GM19468 (cell line): ENCODE data around the gene TSSK2.
"Not testable (repeated sequence)": the region's sequence is repeated elsewhere in the genome, so short reads cannot be mapped to it uniquely, and the experiment has no call there.

Experiments used
- ATAC-seq: cut with Tn5 transposase; IDR thresholded peaks from one replicate; pipeline ENCODE4 v1.9.1; 2021; ENCODE audit warnings: mild to moderate bottlenecking, moderate library complexity, moderate number of reproducible peaks; ENCODE audit not compliant: unreplicated experiment; ENCODE audit errors: extremely low read depth

Gene TSSK2

GRCh38 chr22:19130959-19131684 lies at the start of gene TSSK2:
Gene TSSK2 (plus strand): TSS chr22:19131308. CDS start chr22:19131400, 92 bp downstream.
- ATAC-seq = no peak

DNA sequence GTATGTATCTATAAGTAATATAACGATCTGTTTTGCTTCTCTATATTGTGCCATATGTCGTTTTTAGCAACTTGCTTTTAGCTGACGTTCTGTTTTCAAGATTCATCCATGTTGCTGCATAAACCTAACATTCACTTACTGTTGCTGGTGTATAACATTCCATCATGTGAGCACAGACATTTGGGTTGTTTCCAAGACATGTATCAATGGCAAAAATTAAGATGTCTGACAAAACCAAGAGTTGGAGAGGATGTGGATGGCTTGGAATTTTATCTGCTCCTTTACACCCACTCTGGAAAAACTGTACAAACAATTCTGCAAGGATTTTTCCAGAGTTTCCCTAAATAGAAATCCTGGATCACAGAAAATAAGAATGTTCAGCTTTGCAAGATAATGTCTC lies 49.8 kb upstream of the TSSK2 start:
- ATAC-seq = no peak

- no peak for ATAC-seq
Measured at GRCh38 chr22:19082101-19082500, 49.0 kb upstream of the TSSK2 start.

DNA sequence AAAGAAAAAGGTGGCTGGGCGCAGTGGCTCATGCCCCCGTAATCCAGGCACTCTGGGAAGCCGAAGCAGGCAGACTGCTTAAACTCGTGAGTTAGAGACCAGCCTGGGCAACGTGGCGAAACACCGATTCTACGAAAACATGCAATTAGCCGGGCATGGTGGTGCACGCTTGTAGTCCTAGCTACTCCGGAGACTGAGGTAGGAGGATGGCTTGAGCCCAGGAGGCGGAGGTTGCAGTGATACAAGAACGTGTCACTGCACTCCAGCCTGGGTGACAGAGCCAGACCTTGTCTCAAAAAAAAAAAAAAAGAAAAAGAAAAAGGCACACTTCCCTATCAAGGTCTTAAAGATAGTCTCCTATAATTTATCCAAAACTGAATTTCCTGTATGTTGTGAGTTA lies 48.3 kb upstream of the TSSK2 start:
- ATAC-seq = no peak

DNA sequence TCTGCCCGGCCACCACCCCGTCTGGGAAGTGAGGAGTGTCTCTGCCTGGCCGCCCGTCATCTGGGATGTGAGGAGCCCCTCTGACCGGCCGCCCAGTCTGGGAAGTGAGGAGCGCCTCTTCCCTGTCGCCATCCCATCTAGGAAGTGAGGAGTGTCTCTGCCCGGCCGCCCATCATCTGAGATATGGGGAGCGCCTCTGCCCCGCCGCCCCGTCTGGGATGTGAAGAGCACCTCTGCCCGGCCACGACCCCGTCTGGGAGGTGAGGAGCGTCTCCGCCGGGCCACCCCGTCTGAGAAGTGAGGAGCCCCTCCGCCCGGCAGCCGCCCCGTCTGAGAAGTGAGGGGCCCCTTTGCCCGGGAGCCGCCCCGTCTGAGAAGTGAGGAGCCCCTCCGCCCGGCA lies 47.0 kb upstream of the TSSK2 start:
- not testable (repeated sequence) for ATAC-seq

- not testable (repeated sequence) for ATAC-seq
Measured at GRCh38 chr22:19084586-19084985, 46.5 kb upstream of the TSSK2 start.

- ATAC-seq = no peak
Measured at GRCh38 chr22:19085233-19085718, 45.8 kb upstream of the TSSK2 start.

GRCh38 chr22:19086417-19086816 lies 44.7 kb upstream of the TSSK2 start:
- ATAC-seq = no peak

DNA sequence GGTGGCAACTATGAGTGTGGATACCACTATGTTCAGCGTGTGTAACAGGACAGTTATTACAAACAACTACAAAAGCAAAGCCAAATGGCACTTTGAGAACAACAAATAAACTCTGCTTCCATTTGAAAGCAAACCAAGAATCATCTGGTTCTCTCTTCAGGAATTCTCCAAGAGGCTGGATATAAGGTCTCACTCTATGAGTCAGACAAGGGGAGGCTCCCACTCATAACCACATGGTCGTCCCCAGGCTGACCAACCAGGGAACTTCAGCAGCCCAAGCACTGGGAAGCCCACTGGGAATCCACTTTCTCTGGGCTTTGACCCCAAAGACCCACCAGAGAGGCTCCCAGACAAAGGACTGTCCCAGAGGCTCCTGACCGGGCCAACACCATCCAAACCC lies 44.2 kb upstream of the TSSK2 start:
- ATAC-seq = no peak

DNA sequence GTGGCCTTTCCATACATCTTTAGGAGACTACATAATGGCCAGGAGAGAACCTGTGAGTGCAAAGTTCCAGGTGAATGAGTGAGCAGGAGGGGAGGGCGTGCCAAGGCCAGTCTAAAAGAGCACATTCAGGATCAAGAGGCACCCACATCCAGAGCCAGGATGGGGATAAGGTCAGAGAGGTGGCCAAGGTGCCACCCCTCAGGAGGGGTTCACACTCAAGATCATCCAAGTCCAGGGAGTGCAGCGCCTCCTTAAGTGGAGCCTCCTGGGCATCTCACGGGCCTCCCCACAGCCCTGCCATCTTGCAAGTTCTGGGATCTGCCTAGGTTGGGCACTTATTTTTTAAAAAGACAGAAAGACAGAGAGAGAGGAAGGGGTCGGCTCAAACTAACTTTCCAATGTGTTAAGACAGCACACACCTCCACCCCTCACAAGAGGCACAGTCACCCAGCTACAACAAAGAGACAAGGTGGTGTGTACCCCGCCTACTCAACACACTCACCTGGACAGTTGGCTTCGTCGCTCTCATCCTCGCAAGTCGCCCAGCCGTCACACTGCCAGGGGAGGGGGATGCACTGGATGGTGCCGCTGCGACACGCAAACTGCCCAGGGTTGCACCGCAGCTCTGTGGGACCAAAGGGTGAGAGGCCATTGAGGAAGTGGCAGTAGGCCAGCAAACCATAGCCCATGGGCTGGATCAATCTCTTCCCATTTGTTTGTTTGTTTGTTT lies 42.1 kb upstream of the TSSK2 start:
- no peak for ATAC-seq

- ATAC-seq = no peak
Measured at GRCh38 chr22:19090183-19090582, 40.9 kb upstream of the TSSK2 start.

DNA sequence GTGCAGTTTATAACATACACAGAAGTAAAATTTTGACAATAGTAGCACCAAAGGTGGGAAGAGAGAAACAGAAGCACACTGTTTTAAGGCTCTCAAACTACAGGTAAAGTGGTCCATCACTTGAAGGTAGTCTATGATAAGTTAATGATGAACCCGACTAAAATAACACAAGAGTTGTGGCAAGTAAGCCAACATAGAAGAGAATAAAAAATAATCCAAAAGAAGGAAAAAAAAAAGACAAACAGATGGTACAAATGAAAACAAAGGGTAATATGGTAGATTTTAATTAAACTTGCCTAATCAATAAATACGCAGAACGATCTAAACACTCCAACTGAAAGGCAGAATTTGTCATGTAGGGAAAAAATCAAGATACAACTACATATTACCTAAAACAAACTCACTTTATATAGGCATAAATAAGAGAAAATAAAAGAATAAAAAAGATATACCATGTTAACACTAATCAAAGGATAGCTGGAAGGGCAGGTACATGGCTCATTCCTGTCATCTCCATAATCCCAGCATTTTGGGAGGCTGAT lies 40.5 kb upstream of the TSSK2 start:
- ATAC-seq = no peak

- no peak for ATAC-seq
Measured at GRCh38 chr22:19092725-19093124, 38.4 kb upstream of the TSSK2 start.

DNA sequence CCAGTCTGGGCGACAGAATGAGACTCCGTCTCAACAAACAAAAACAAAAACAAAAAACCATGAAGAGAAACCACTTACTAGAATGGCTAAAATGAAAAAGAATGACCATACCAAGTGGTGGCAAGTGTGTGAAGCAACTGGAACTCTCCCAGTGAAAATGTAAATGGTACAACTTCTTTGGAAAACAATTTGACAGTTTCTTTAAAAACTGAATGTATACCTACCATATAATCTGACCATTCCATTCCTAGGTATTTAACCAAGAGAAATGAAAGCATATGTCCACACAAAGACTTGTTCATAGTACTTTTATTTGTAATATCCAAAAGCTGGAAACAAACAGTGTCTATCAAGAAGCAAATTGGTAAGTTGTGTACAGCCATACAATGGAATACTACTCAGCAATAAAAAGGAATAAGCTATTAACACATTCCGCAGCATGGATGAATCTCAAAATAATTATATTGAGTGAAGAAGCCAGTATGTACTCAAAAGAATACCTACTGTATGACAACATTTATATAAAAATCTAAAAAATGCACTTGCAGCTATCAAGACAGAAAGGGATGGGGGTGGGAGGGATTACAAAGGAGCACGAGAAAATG lies 36.6 kb upstream of the TSSK2 start:
- no peak for ATAC-seq

- no peak for ATAC-seq
Measured at GRCh38 chr22:19096555-19096954, 34.6 kb upstream of the TSSK2 start.

DNA sequence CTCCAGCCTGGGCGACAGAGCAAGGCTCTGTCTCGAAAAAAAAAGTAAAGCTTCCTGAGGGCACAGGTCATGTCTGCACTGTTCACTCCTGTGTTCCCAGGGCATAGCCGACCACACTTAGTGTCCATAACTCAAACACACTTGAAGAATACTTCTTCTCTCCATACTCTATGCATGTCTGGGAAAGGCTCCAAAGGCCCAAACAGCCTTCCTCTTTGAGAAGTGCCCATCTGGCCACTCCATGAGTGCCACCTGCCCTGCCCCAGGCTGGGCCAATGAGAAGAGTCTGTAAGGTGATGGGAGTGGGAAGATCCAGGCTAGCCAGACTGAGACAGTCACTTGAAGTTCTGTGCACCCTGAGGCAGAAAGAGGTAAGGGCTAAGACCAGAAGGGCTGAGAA lies 33.6 kb upstream of the TSSK2 start:
- ATAC-seq = no peak

DNA sequence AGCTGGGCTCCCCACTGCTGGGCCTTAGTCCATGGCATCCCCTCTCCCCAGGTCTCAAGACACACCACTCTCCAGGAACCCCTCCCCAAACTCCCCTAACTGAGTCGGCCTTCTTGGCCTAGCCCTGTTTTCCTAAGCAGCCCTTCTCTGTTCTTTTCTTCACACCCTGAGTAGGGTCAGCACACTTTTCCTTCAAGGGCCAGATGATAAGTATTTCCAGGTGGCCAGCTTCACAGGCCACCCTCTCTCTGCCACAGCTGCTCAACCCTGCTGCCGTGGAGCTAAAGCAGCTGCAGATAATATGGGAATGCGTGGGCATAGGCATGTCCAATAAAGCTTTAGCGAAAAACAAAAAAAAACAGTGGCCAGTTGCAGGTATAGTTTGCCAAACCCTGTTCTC lies 33.0 kb upstream of the TSSK2 start:
- ATAC-seq = no peak

GRCh38 chr22:19103880-19104821 lies 27.0 kb upstream of the TSSK2 start:
- ATAC-seq = no peak

- ATAC-seq = no peak
Measured at GRCh38 chr22:19105456-19105855, 25.7 kb upstream of the TSSK2 start.
